ENCODE measurements around the gene SPOCK3. TPM values are rescaled to one million over a fixed set of nuclear protein-coding genes. Genes with fewer than 3 reads are reported as not detected.

Gene SPOCK3
- total and polyA plus RNA-seq, 4 donors, result 0.08 to 0.42 (median 0.24) TPM

DNA sequence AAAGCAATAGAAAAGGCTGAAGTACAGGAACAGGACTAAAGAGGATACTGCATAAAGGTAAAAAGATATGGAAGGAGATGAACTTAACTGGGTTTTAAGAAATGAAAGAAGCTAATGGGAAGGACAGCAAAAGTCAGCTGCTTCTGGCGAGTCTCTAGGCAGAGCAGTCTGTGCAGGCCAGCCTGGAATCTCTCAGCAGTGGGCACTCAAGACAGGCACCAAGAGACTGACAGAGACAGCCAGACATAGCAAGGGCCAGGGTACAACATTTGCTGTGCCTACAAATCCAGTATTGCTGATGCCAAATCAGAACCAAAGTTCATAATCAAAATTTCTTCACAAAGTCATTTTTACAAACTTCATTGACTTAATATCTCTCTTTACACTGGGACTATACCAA lies 62.4 kb downstream of the SPOCK3 start (continued):
- TF ChIP-seq, protein P1, sequence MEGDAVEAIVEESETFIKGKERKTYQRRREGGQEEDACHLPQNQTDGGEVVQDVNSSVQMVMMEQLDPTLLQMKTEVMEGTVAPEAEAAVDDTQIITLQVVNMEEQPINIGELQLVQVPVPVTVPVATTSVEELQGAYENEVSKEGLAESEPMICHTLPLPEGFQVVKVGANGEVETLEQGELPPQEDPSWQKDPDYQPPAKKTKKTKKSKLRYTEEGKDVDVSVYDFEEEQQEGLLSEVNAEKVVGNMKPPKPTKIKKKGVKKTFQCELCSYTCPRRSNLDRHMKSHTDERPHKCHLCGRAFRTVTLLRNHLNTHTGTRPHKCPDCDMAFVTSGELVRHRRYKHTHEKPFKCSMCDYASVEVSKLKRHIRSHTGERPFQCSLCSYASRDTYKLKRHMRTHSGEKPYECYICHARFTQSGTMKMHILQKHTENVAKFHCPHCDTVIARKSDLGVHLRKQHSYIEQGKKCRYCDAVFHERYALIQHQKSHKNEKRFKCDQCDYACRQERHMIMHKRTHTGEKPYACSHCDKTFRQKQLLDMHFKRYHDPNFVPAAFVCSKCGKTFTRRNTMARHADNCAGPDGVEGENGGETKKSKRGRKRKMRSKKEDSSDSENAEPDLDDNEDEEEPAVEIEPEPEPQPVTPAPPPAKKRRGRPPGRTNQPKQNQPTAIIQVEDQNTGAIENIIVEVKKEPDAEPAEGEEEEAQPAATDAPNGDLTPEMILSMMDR (IDR thresholded peaks at IDR 0.05; ENCODE audit: low read depth, low read length, missing input control), result no peak
- TF ChIP-seq JUND (IDR thresholded peaks at IDR 0.05) (no peak), RXRA (IDR thresholded peaks at IDR 0.05) (no peak), HNF4A (conservative IDR thresholded peaks at IDR 0.05) (no peak)

DNA sequence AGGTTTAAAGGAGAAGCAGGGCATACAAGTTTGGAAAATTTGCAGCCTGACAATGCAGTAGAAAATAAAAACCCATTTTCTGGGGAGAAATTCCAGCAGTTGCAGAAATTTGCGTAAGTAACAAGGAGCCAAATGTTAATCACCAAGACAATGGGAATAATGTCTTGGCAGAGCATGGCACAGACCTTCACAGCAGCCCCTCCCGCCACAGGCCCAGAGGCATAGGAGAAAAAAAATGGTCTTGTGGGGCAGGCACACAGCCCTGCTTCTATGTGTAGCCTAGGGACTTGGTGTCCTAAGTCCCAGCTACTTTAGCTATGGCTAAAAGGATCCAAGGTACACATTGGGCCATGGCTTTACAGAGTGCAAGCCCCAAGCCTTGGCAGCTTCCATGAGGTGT lies 65.7 kb downstream of the SPOCK3 start:
- H3K9ac ChIP-seq (ENCODE audit: low read depth in 1 of 2, low read length in 2 of 2), result no peak overlapping the region
- WGBS, result 94% methylated on average over 2 of the region's 2 CpGs
- no peaks in the 10 kb centered on the region for H3K27me3 ChIP-seq (ENCODE audit: control insufficient read depth in 4 of 4, insufficient read depth in 4 of 4, low read length in 3 of 4)
- TF ChIP-seq RXRA (IDR thresholded peaks at IDR 0.05), result no peak
- no peak for TF ChIP-seq JUND (IDR thresholded peaks at IDR 0.05)
- no peak for TF ChIP-seq HNF4A (conservative IDR thresholded peaks at IDR 0.05)
- no peak for TF ChIP-seq TAF1 (conservative IDR thresholded peaks at IDR 0.05)
- TF ChIP-seq, protein P2, sequence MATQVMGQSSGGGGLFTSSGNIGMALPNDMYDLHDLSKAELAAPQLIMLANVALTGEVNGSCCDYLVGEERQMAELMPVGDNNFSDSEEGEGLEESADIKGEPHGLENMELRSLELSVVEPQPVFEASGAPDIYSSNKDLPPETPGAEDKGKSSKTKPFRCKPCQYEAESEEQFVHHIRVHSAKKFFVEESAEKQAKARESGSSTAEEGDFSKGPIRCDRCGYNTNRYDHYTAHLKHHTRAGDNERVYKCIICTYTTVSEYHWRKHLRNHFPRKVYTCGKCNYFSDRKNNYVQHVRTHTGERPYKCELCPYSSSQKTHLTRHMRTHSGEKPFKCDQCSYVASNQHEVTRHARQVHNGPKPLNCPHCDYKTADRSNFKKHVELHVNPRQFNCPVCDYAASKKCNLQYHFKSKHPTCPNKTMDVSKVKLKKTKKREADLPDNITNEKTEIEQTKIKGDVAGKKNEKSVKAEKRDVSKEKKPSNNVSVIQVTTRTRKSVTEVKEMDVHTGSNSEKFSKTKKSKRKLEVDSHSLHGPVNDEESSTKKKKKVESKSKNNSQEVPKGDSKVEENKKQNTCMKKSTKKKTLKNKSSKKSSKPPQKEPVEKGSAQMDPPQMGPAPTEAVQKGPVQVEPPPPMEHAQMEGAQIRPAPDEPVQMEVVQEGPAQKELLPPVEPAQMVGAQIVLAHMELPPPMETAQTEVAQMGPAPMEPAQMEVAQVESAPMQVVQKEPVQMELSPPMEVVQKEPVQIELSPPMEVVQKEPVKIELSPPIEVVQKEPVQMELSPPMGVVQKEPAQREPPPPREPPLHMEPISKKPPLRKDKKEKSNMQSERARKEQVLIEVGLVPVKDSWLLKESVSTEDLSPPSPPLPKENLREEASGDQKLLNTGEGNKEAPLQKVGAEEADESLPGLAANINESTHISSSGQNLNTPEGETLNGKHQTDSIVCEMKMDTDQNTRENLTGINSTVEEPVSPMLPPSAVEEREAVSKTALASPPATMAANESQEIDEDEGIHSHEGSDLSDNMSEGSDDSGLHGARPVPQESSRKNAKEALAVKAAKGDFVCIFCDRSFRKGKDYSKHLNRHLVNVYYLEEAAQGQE (IDR thresholded peaks at IDR 0.05), result no peak
- no peak for TF ChIP-seq NR2F2 (IDR thresholded peaks at IDR 0.05)
- TF ChIP-seq EGR1 (IDR thresholded peaks at IDR 0.05; ENCODE audit: low read depth in 2 of 2), result no peak
- TF ChIP-seq YY1 (IDR thresholded peaks at IDR 0.05), result no peak
- no peak for TF ChIP-seq GABPA (IDR thresholded peaks at IDR 0.05 in 1 of 2, conservative IDR thresholded peaks at IDR 0.05 in 1 of 2)
- no peak for TF ChIP-seq FOXA2 (IDR thresholded peaks at IDR 0.05)
- TF ChIP-seq HNF4G (IDR thresholded peaks at IDR 0.05), result no peak
- TF ChIP-seq, protein P1 (IDR thresholded peaks at IDR 0.05; ENCODE audit: low read depth, low read length, missing input control), result no peak
- TF ChIP-seq, protein P3, sequence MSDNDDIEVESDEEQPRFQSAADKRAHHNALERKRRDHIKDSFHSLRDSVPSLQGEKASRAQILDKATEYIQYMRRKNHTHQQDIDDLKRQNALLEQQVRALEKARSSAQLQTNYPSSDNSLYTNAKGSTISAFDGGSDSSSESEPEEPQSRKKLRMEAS (IDR thresholded peaks at IDR 0.05), result no peak
- TF ChIP-seq, protein P4, sequence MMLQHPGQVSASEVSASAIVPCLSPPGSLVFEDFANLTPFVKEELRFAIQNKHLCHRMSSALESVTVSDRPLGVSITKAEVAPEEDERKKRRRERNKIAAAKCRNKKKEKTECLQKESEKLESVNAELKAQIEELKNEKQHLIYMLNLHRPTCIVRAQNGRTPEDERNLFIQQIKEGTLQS (IDR thresholded peaks at IDR 0.05), result no peak
- DNase-seq (ENCODE audit: low spot score), result no peak
- H3K4me1 ChIP-seq (ENCODE audit: control insufficient read depth in 4 of 4, insufficient read depth in 4 of 4, low read length in 3 of 4), result no peaks in the 10 kb centered on the region
- H3K4me3 ChIP-seq (ENCODE audit: low read depth in 1 of 3, low read length in 3 of 3), result no peak overlapping the region
- H3K9me3 ChIP-seq (ENCODE audit: control insufficient read depth in 4 of 4, low read length in 3 of 4), result no peaks in the 10 kb centered on the region
- H3K27ac ChIP-seq (ENCODE audit: low read depth in 1 of 2, low read length in 2 of 2), result no peak overlapping the region
- H3K36me3 ChIP-seq (ENCODE audit: control insufficient read depth in 4 of 4, insufficient read depth in 3 of 4, low read depth in 1 of 4, low read length in 3 of 4), result no peaks in the 10 kb centered on the region

Data from liver (tissue), 9 donors.